Measurements from ENCODE around the gene MDK.

The MDK gene

GRCh38 chr11:46393759-46394158, 12.3 kb downstream of the MDK start:
- DNase-seq (ENCODE audit: low read depth in 2 of 2, low spot score in 1 of 2), result no peak

GRCh38 chr11:46397526-46397925, 16.1 kb downstream of the MDK start:
- DNase-seq (ENCODE audit: low read depth in 2 of 2, low spot score in 1 of 2), result no peak

GRCh38 chr11:46402957-46403902, 21.8 kb downstream of the MDK start:
- no peak for DNase-seq (ENCODE audit: low read depth in 2 of 2, low spot score in 1 of 2)

- no peak for DNase-seq (ENCODE audit: low read depth in 2 of 2, low spot score in 1 of 2)
These were observed 23.1 kb downstream of the MDK start for GRCh38 chr11:46404476-46405017.

GRCh38 chr11:46407635-46408034, 26.2 kb downstream of the MDK start:
- DNase-seq (ENCODE audit: low read depth in 2 of 2, low spot score in 1 of 2), result no peak

- DNase-seq (ENCODE audit: low read depth in 2 of 2, low spot score in 1 of 2), result no peak
These were observed 27.0 kb downstream of the MDK start for GRCh38 chr11:46408407-46408986.

- DNase-seq (ENCODE audit: low read depth in 2 of 2, low spot score in 1 of 2), result no peak
These were observed 28.6 kb downstream of the MDK start for GRCh38 chr11:46410021-46410420.

- no peak for DNase-seq (ENCODE audit: low read depth in 2 of 2, low spot score in 1 of 2)
These were observed 32.4 kb downstream of the MDK start for GRCh38 chr11:46413760-46414465.

GRCh38 chr11:46414466-46414796, 33.0 kb downstream of the MDK start:
- DNase-seq (ENCODE audit: low read depth in 2 of 2, low spot score in 1 of 2), result no peak

GRCh38 chr11:46414879-46415278, 33.4 kb downstream of the MDK start:
- no peak for DNase-seq (ENCODE audit: low read depth in 2 of 2, low spot score in 1 of 2)

- DNase-seq (ENCODE audit: low read depth in 2 of 2, low spot score in 1 of 2), result no peak
These were observed 36.2 kb downstream of the MDK start for GRCh38 chr11:46417711-46418110.

- no peak for DNase-seq (ENCODE audit: low read depth in 2 of 2, low spot score in 1 of 2)
These were observed 37.3 kb downstream of the MDK start for GRCh38 chr11:46418751-46419150.

GRCh38 chr11:46420513-46420912, 39.0 kb downstream of the MDK start:
- DNase-seq (ENCODE audit: low read depth in 2 of 2, low spot score in 1 of 2), result no peak

GRCh38 chr11:46421257-46421880, 39.9 kb downstream of the MDK start:
- DNase-seq (ENCODE audit: low read depth in 2 of 2, low spot score in 1 of 2), result no peak

GRCh38 chr11:46422588-46422987, 41.1 kb downstream of the MDK start:
- no peak for DNase-seq (ENCODE audit: low read depth in 2 of 2, low spot score in 1 of 2)

- no peak for DNase-seq (ENCODE audit: low read depth in 2 of 2, low spot score in 1 of 2)
These were observed 44.9 kb downstream of the MDK start for GRCh38 chr11:46426233-46426991.

- no peak for DNase-seq (ENCODE audit: low read depth in 2 of 2, low spot score in 1 of 2)
These were observed 45.9 kb downstream of the MDK start for GRCh38 chr11:46427364-46427763.

GRCh38 chr11:46429717-46430116, 48.2 kb downstream of the MDK start:
- DNase-seq (ENCODE audit: low read depth in 2 of 2, low spot score in 1 of 2), result no peak

GRCh38 chr11:46431211-46431610, 49.7 kb downstream of the MDK start:
- DNase-seq (ENCODE audit: low read depth in 2 of 2, low spot score in 1 of 2), result no peak

Measured in stimulated activated CD8-positive, alpha-beta memory T cell treated with anti-CD3 and anti-CD28 coated beads, Interleukin-4, amount 100 ng/mL, for 4 hours (primary cell).